ENCODE results near the gene PLPP4.
A peak's percentile ranks its signal among the peaks of the same experiment; 100 is the strongest.

The PLPP4 gene

DNA sequence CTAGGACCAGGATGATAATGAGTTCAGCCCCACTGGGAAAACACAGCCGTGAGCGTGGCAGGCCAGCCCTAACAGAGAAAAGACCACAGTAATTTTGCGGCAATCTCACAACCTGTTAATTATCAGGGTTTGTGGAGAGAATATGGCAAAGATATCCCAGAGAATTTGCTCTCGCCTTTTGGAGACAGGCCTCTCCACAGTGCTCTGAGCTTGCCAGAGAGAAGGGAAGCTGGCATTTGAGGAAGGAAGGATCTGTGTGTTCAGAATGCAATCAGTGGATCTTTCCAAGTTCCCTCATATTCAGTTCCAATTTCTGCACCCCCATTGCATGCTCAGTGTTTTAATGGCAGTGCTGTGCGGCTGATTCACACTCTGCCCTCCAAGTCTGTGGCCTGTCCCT, 60.2 kb downstream of the PLPP4 start:
- DNase-seq (ENCODE audit: low spot score) = no peak

- DNase-seq (ENCODE audit: low spot score) = peak; percentile 24
These were observed 61.0 kb downstream of the PLPP4 start for GRCh38 chr10:120517881-120518484.

DNA sequence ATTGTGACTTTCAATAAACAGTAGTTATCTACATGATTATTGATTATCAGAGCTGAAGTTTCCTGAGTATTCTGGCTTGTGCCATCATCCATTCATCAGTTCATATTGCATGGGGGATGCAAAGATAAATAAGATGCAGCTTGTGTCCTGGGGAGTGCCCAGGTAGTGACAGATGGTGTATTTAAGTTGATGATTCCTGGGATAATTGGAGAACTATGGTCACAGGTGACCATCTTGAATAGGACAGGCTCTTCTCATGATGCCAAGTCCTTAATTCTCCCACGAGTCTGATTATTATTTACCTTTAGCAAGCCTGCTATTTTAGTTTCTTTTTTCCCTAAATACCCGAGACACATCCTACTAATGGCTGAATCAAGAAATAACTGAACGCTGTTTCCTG, 64.9 kb downstream of the PLPP4 start:
- DNase-seq (ENCODE audit: low spot score) = no peak

DNA sequence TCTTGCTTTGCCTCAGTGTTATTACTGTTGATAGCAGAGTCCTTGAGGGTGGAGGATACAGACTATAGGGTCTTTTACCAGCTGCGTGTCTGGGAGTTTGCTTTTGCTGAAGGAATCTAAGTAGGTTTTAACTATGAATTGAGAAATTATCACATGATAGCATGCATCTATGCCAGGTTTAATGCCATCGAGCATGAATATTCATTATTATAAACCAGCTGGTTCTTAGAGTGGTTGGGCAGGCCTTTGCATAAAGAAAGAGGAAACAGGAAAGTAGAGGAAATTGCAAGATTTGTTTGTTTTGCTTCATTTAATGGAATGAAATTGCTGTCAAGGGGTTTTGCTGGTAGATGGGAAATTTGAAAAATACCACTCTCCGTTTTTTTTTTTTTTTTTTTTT, 70.7 kb downstream of the PLPP4 start:
- no peak for DNase-seq (ENCODE audit: low spot score)

GRCh38 chr10:120530699-120531098, 73.7 kb downstream of the PLPP4 start:
- DNase-seq (ENCODE audit: low spot score) = no peak

- DNase-seq (ENCODE audit: low spot score) = peak; percentile 14
These were observed 81.1 kb downstream of the PLPP4 start for GRCh38 chr10:120538091-120538490.

- DNase-seq (ENCODE audit: low spot score) = no peak
These were observed 82.0 kb downstream of the PLPP4 start for GRCh38 chr10:120539076-120539475.

- DNase-seq (ENCODE audit: low spot score) = no peak
These were observed 83.5 kb downstream of the PLPP4 start for GRCh38 chr10:120540486-120540885.

DNA sequence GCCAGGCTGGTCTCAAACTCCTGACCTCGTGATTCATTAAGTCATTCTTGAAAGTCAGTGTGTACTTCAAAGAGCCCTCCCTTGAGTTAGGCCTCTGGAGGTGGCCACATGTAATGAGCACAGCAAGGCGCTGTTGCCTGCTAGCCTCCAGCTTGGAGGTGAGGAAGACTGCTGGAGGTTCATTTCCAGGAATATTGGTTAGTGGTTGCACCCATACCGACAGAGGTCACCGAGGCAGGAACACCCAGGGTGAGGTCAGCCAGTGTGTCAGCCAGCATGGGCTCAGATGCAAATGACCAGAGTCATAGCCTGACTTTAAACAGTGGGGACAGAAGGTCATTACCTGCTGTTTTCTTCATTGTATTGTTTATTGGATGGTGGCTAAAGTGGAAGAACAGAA, 85.0 kb downstream of the PLPP4 start:
- no peak for DNase-seq (ENCODE audit: low spot score)

DNA sequence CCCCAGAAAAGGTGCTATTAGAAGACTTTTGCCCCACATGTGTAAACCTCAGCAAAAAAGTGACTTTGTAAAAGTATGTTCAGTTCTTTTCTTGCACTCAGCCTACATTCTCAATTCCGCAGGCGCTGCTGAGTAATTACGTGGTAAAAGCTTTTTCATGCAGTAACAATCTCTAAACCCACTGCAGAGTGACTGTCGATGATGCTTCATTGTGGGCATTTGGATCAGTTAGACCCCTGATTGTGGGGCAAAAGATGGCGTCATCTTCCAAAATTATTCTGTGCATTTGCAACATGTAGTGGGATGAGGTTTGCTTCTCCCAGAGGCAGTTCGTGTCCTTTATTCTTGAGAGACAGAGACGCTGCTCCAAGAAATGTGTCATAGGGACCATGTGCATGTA, 85.6 kb downstream of the PLPP4 start:
- no peak for DNase-seq (ENCODE audit: low spot score)

- no peak for DNase-seq (ENCODE audit: low spot score)
These were observed 86.3 kb downstream of the PLPP4 start for GRCh38 chr10:120543291-120543690.

- DNase-seq (ENCODE audit: low spot score) = no peak
These were observed 91.2 kb downstream of the PLPP4 start for GRCh38 chr10:120548210-120548609.

GRCh38 chr10:120552262-120552661, 95.2 kb downstream of the PLPP4 start:
- no peak for DNase-seq (ENCODE audit: low spot score)

DNA sequence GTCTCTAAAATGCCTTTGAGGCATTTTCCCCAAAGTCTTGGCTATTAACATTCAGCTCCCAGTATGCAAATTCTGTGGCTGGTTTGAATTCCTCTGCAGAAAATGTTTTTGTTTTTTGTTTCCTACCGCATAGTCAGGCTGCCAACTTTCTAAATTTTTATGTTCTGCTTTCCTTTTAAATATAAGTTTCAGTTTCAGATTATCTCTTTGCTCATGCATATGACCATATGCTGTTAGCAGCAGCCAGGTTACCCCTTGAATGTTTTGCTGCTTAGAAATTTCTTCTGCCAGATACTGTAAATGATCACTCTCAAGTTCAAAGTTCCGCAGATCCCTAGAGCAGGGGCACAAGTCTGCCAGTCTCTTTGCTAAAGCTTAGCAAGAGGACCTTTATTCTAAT, 96.9 kb downstream of the PLPP4 start:
- DNase-seq (ENCODE audit: low spot score) = no peak

DNA sequence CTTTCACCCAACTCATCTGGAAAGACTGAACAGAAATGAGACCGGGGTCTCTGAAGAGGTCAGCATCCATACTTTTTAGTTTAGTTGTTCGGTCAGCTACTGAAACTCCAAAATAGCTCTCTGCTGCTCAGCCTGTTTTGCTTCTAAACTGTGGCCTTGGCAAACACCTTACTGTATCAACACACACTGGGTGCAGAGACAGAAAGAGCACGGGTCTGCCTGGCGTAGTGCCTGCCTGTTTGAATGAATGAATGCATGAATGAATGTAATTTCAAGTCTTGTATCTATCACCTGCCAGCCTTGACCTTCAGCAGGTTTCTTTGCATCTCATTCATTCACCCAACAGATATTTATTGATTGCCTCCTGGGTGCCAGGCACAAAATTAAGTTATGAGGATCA, 98.4 kb downstream of the PLPP4 start:
- DNase-seq (ENCODE audit: low spot score) = no peak

- DNase-seq (ENCODE audit: low spot score) = no peak
These were observed 99.0 kb downstream of the PLPP4 start for GRCh38 chr10:120555842-120556532.

GRCh38 chr10:120557311-120557710, 100.3 kb downstream of the PLPP4 start:
- DNase-seq (ENCODE audit: low spot score) = no peak

GRCh38 chr10:120559800-120560199, 102.8 kb downstream of the PLPP4 start:
- no peak for DNase-seq (ENCODE audit: low spot score)

DNA sequence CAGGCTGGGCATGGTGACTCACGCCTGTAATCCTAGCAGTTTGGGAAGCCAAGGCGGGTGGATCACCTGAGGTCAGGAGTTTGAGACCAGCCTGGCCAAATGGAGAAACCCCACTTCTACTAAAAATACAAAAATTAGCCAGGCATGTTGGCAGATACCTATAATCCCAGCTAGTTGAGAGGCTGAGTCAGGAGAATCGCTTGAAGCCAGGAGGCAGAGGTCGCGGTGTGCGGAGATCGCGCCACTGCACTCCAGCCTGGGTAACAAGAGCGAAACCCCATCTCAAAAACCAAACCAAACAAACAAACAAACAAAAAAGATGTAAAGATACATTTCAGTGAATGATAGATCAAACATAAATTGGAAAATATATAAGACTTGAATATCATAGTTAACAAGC, 105.9 kb downstream of the PLPP4 start:
- DNase-seq (ENCODE audit: low spot score) = no peak

GRCh38 chr10:120570418-120570817, 113.4 kb downstream of the PLPP4 start:
- DNase-seq (ENCODE audit: low spot score) = no peak

- DNase-seq (ENCODE audit: low spot score) = no peak
These were observed 114.2 kb downstream of the PLPP4 start for GRCh38 chr10:120571266-120571665.

DNA sequence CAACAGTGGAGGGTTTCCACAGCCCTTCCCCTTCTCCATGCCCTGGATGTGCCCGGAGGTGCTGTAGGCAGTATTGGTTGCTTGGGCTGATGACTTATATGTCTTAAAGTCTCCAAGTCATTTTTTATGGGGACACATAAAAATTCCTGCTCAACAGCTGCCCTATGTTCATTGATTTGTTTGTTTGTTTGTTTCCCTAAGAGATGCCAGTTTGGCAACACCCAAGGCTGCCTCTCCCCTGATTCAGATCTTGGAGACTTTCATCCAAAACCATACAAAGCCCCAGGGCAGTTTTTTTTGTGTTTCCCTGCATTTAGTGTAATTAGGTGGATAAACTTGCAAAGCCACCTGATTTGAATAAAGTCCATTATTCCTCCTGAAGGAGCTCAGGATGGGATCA, 115.3 kb downstream of the PLPP4 start:
- no peak for DNase-seq (ENCODE audit: low spot score)

- no peak for DNase-seq (ENCODE audit: low spot score)
These were observed 116.3 kb downstream of the PLPP4 start for GRCh38 chr10:120573355-120573754.

DNA sequence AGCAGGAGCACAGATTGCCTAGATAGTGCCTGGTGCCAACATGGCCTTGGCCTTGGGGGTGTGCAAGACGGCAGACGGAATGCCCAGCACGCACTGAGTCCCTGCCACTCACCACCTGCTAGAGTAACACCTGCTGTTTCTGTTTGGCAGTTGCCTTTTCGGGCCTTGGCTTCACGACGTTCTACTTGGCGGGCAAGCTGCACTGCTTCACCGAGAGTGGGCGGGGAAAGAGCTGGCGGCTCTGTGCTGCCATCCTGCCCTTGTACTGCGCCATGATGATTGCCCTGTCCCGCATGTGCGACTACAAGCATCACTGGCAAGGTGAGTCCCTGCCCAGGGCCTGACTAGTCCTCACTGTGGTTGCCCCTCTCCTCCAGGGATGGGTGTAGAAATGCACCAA, 118.0 kb downstream of the PLPP4 start:
- DNase-seq (ENCODE audit: low spot score) = peak; percentile 17

Measured in pons (tissue), 1 donor.